ENCODE data around the gene CRTC3.

- TF ChIP-seq CTCF (conservative IDR thresholded peaks at IDR 0.05; ENCODE audit: low read length): no peak
- TF ChIP-seq EZH2phosphoT487 (IDR thresholded peaks at IDR 0.05; ENCODE audit: borderline replicate concordance): no peak
Measured at GRCh38 chr15:90572893-90573292, 43.2 kb downstream of the CRTC3 start.
